Raji (cell line): ENCODE measurements around the gene TSC2.

Source experiments
- POLR2A ChIP-seq: IDR thresholded peaks from 2 replicates; pipeline ENCODE4 v1.6.1; 2011; ENCODE audit warnings: low read depth, low read length, control low read depth; ENCODE audit not compliant: insufficient read depth

TSC2 gene

GRCh38 chr16:2088759-2089358 is 41.1 kb downstream of the TSC2 start:
- no peak for TF ChIP-seq POLR2A

DNA sequence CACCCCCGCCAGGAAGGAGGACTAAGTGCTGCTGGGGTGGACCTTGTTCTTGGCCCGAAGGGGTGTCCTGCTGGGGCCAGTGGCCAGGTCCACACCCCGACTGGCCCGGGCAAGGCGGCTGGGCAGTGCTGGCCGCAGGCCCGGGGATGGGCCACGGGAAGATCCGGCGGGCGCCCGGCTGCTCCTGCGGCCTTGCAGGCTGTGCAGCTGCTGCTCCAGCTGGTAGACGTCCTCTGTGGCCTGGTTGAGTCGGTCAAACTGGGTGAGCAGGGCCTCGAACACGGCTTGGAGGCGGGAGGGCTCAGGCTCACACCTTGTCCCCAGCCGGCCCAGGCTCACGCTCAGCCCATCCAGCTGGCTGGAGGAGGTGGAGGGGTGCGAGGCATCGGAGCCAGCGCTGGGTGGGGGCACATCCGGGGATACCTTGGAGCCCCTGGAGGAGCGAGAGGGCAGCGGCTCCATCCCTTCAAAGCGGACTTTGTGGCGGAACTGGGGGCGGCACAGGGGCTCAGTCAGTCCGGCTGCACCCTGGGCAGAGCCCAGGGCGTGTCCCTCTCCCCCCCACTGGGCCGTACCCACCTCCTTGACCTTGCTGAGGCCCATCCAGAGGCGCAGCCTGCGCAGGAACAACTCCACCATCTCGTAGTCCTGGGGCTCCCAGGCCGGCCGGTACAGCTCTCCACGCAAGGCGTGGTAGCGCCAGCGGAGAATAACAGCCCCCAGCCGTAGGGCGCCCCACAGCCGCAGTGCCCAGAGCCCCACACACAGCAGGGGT is 42.1 kb downstream of the TSC2 start:
- no peak for TF ChIP-seq POLR2A

GRCh38 chr16:2090481-2090776 is 42.6 kb downstream of the TSC2 start:
- TF ChIP-seq POLR2A: no peak

GRCh38 chr16:2090777-2091546 is 43.2 kb downstream of the TSC2 start:
- TF ChIP-seq POLR2A: no peak

- no peak for TF ChIP-seq POLR2A
Measured at GRCh38 chr16:2091547-2092255, 43.9 kb downstream of the TSC2 start.

DNA sequence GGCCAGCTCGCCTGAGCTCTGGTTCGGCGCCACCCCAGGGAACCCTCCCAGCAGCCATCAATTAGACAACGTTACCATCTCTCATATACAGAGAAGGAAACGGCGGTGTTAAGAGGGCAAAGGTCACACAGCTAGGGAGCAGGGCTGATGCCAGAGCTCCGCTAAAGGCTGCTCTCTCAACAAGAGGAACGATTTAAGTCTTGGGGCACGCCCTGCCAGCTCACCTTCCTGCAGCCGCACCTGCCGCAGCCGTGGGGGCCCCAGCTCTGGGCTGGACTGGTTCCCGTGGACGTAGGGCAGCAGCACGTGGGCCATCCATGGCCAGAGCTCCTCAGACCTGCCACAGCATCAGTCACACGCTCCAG is 44.5 kb downstream of the TSC2 start:
- TF ChIP-seq POLR2A: no peak

DNA sequence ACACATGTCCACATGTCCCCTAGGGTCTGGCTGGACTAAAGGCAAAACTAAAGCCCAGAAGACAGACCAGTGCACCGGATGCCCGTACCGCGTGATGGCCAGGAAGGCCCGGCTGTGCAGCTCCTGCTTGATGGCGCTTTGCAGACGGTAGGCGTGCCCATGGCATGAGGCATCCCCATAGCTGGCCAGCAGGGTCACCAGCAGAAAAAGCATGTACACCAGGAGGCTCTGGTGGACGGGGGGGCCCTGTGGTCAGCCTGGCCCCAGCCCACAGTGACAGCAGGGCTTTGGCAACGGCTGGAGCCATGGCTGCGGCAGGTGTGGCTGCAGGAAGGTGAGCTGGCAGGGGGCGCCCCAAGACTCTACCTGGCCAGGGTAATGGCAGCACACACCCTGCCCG is 45.1 kb downstream of the TSC2 start:
- no peak for TF ChIP-seq POLR2A

GRCh38 chr16:2093793-2094192 is 46.0 kb downstream of the TSC2 start:
- no peak for TF ChIP-seq POLR2A

DNA sequence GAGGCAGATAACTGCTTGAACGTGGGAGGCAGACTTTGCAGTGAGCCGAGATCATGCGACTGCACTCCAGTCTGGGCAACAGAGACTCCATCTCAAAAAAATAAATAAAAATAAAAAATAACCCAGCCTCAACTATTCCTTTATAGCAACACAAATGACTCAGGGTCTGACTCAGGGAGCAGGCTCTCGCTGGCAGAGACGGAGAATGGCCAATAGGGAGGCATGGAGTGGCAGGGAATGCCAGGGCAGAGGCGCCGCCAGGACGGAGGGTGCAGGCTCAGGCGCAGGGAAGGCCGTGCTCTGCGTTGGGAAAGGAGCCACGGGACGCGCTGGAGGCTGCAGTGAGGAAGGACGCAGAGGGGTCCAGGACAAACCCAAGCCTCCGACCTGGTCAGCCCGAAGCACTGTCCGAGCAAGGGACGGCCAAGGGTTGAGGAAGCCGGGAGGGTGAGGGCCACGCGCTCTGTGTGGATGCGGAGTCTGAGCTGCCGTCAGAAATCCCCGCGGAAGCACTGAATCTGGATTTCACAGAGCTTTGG is 47.6 kb downstream of the TSC2 start:
- TF ChIP-seq POLR2A: no peak

DNA sequence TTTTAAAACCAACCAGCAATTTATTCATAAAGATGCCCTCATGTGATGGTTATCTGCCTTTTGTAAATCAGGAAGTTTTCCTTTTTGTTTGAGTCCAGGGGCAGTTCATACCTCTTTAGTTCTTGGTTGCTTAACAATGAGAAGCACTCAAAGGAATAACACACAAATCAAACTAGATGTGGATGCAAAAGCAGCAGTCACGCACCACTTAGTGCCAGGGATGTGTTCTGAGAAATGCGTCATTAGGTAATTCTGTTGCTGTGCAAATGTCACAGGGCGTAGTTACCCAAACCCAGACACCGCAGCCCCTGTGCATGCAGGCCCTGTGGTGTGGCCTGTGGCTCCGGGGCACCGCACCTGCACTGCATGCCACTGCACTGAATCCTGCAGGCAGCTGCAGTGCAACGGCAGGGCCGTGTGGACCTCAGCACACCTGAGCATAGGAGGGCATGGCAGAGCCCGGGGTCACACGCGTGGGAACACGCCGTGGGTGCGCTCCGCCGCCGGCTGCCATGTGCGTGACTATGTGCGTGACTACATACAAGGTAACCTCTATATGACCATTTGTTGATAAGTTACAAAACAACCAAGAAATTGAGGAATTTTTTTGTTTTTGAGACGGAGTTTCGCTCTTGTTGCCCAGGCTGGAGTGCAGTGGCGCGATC is 48.3 kb downstream of the TSC2 start:
- TF ChIP-seq POLR2A: no peak

DNA sequence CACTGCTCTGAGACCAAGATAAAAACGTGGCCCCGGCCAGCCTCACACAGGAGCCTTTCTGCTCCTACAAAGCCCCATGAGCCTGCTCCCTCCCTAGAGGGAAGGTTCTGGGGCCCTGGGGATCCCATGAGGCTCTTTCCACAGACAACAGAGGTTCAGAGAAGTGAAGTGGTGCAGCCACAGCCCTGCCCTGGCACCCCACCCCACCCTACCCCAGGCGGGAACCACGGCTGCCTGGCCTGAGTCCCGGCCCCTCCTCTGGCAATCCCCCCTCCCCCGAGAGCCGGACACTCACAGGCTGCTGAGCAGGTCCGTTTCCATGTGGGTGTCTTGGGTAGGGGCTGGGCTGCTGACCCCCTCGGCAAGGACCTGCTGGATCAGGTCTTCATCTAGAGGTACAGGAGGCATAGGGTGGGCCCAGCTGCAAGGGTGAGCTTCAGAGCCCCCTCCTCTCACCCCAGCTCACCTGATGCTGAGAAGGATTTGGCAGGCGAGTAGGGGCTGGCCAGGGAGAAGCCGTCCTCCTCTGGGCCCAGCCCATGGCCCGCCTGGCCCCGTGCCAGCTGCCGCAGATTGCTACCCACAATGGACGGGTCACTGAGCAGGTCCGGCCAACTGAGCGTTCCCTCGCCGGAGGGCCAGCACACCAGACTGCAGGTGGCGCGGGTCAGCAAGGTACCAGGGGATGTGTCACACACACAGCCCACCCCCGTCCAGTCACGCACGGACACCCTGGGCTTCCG is 49.2 kb downstream of the TSC2 start:
- TF ChIP-seq POLR2A: no peak

DNA sequence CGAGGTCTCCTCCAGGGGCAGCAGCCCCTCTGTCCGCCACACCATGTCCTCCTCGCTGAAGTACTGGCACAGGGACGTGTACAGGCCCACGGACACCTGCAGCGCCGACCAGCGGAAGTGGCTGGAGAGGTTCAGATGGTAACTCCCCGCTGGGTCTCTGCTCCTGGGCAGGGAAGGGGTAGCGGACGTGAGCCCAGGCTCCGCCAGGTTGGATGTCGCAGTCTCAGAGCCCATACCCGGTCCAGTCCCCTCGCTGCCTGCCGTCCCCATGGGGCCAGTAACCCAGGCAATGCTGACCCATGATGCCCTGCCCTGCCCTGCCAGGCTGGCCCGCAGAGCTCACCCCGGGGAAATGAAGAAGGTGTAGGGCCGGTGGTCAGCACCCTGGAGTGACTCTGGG is 54.7 kb downstream of the TSC2 start:
- no peak for TF ChIP-seq POLR2A

DNA sequence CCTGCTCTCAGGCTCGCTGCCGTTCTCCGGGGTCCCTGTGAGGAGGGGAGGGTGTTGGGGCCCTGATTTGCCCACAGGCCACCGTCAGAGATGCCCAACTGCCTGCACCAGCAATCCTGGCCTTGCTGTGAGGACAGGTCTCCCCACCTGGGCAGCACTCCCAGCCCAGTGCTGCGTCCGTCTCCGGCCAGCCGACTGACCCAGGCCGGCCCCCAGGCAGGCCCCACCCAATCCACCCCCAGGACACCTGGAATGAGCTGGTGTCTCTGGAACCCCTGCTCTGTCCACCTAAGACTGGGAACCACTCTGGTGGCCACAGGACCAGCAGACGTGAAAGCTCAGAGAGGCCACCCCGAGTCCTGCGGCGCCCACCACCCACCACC is 67.8 kb downstream of the TSC2 start:
- TF ChIP-seq POLR2A: no peak

DNA sequence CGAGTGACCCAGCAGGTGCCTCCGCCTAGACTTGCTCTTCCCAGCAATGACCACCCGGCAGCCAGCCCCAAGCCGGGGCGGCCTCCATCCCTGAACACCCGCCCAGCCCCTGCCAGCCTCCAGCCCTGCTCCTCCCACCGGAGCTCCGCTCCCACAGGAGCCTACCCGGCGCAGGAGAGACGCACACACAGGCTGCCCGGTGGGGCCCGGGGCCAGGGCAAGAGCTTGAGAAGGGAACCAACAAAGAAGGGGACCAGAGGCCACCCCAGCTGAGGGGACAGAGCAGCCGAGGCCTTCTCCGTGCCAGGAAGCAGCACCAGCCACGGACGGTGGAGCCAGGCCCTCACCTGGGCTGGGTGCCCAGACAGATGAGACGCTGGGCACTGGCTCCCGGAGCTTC is 74.1 kb downstream of the TSC2 start:
- TF ChIP-seq POLR2A: no peak
